T-cell (primary cell): ENCODE results near the gene CTNNA1. TPM values are rescaled to one million over a fixed set of nuclear protein-coding genes. Genes with fewer than 3 reads are reported as not detected.
A peak's percentile ranks its signal among the peaks of the same experiment; 100 is the strongest.

Experiments used
- ATAC-seq, 4 experiments: fragments of 200-7000 bp in 3 of 4; fragments of 150-1000 bp in 1 of 4; cut with Tn5 transposase; replicated peaks in 1 of 4; 1 replicate in 3 of 4; 2 replicates in 1 of 4; pipeline ENCODE4 v1.10.0; 2021; ENCODE audit warnings: moderate library complexity in 3 of 4, mild to moderate bottlenecking in 2 of 4, moderate number of reproducible peaks in 1 of 4
- CTCF ChIA-PET, 2 donors: fragments of 300-600 bp; sonication (Branson Sonifier 250); formaldehyde crosslinking; loops; one replicate each; lab custom pipeline; 2022; ENCODE audit warnings: antibody characterized with exemption in 2 of 2; lab: Charles Lee
- POLR2A ChIA-PET, 2 donors: fragments of 300-600 bp; sonication (Branson Sonifier 250); formaldehyde crosslinking; loops; one replicate each; lab custom pipeline; 2022; ENCODE audit warnings: antibody characterized with exemption in 2 of 2; lab: Charles Lee
- DNase-seq, 35 experiments: peaks; one replicate each; pipeline versions ENCODE4 v3.0.0 to v3.0.0-alpha.2; 2013 to 2023
- H3K27ac ChIP-seq: one replicate; pipeline ENCODE4 v1.5.1; 2013; ENCODE audit warnings: low read length
- H3K27me3 ChIP-seq, 2 experiments: replicated peaks in 1 of 2; 1 replicate in 1 of 2; 2 replicates in 1 of 2; pipeline versions ENCODE4 v1.6.1 to v1.7.0; 2013; ENCODE audit warnings: low read length in 1 of 2, mixed read lengths in 1 of 2; ENCODE audit not compliant: control insufficient read depth in 2 of 2, insufficient read depth in 2 of 2; ENCODE audit errors: extremely low read depth in 1 of 2
- H3K36me3 ChIP-seq, 2 donors: 1 replicate in 1 of 2; 2 replicates in 1 of 2; pipeline versions ENCODE4 v1.6.1 to v1.7.0; 2013; ENCODE audit warnings: low read length in 1 of 2; ENCODE audit not compliant: control insufficient read depth in 2 of 2, insufficient read depth in 1 of 2; ENCODE audit errors: extremely low read depth in 1 of 2
- H3K4me1 ChIP-seq, 2 experiments: 1 replicate in 1 of 2; 2 replicates in 1 of 2; pipeline versions ENCODE4 v1.6.1 to v1.7.0; 2013; ENCODE audit warnings: low read length in 2 of 2, mixed read lengths in 1 of 2; ENCODE audit not compliant: insufficient read depth in 2 of 2, control insufficient read depth in 1 of 2; ENCODE audit errors: extremely low read depth in 1 of 2
- H3K4me3 ChIP-seq, 2 donors: 1 replicate in 1 of 2; 2 replicates in 1 of 2; pipeline versions ENCODE4 v1.5.1 to v1.7.0; 2013; ENCODE audit warnings: mild to moderate bottlenecking in 2 of 2, low read length in 1 of 2, moderate library complexity in 1 of 2; ENCODE audit not compliant: control insufficient read depth in 1 of 2; ENCODE audit errors: extremely low read depth in 1 of 2
- H3K9me3 ChIP-seq: 2 replicates; pipeline ENCODE4 v1.7.0; 2013
- H3K27ac Mint-ChIP-seq, 2 donors: one replicate each; pipeline ENCODE4 v1.8.0; 2020 to 2021; ENCODE audit warnings: mild to moderate bottlenecking in 2 of 2, mixed read lengths in 2 of 2
- H3K27me3 Mint-ChIP-seq, 2 donors: one replicate each; pipeline ENCODE4 v1.8.0; 2021 to 2022; ENCODE audit warnings: mixed read lengths in 2 of 2
- H3K36me3 Mint-ChIP-seq: one replicate; pipeline ENCODE4 v1.8.0; 2021; ENCODE audit warnings: mixed read lengths
- H3K4me1 Mint-ChIP-seq, 3 donors: one replicate each; pipeline ENCODE4 v1.8.0; 2020 to 2022; ENCODE audit warnings: mixed read lengths in 3 of 3, mild to moderate bottlenecking in 1 of 3
- H3K4me3 Mint-ChIP-seq, 3 donors: one replicate each; pipeline ENCODE4 v1.8.0; 2020 to 2022; ENCODE audit warnings: mild to moderate bottlenecking in 3 of 3, mixed read lengths in 3 of 3, moderate library complexity in 3 of 3
- H3K9me3 Mint-ChIP-seq, 3 donors: one replicate each; pipeline ENCODE4 v1.8.0; 2020 to 2022; ENCODE audit warnings: mixed read lengths in 3 of 3
- WGBS: methylation state at CpG from one replicate; pipeline ENCODE4 v1.1.5; 2013; ENCODE audit warnings: missing lambda C conversion rate; ENCODE audit not compliant: insufficient coverage; 5-methylcytosine and 5-hydroxymethylcytosine counted together
- total RNA-seq, 35 experiments: library from RNA in 6 of 35; stranded (reverse) in 6 of 35; fragments of 120-200 nt in 1 of 35; gene quantifications; one replicate each; pipeline versions ENCODE4 v1.2.1 to v1.2.4 and lab custom pipeline; 2013 to 2026

CTNNA1 gene
- total RNA-seq, 5 donors from 2014 or later (not counting 1 experiment from before 2014, with no cell fraction given): 13.5 to 33.3 (median 18.5) TPM

GRCh38 chr5:138815529-138815928 lies 62.3 kb downstream of the CTNNA1 start:
- H3K4me3 Mint-ChIP-seq: no peak overlapping the region
- no peak for DNase-seq
- WGBS: no CpG with 5 or more reads among the region's 5 CpGs

GRCh38 chr5:138817241-138817640 lies 64.0 kb downstream of the CTNNA1 start:
- H3K4me3 ChIP-seq: no peak overlapping the region
- POLR2A ChIA-PET: no interaction called here
- H3K4me1 ChIP-seq: no peaks in the 10 kb centered on the region
- H3K4me1 Mint-ChIP-seq: no peaks in the 10 kb centered on the region
- ATAC-seq (no peak), DNase-seq (no peak)
- H3K36me3 Mint-ChIP-seq: peaks cover 19% of the 10 kb centered on the region
- H3K27ac Mint-ChIP-seq: no peak overlapping the region
- WGBS: no CpG with 5 or more reads among the region's 1 CpG
- H3K9me3 Mint-ChIP-seq: no peaks in the 10 kb centered on the region
- peaks cover 3 to 8% of the 10 kb centered on the region in 2 donors for H3K27me3 Mint-ChIP-seq
- H3K27me3 ChIP-seq: peaks cover 0 to 7% of the 10 kb centered on the region in 2 experiments
- no peak overlapping the region for H3K4me3 Mint-ChIP-seq
- no peaks in the 10 kb centered on the region for H3K9me3 ChIP-seq
- CTCF ChIA-PET: no interaction called here
- no peak overlapping the region for H3K27ac ChIP-seq
- H3K36me3 ChIP-seq: no peaks in the 10 kb centered on the region

More at GRCh38 chr5:138815529-138815928, 62.3 kb downstream of the CTNNA1 start:
- no peak overlapping the region for H3K4me3 ChIP-seq
- no peaks in the 10 kb centered on the region for H3K4me1 Mint-ChIP-seq
- H3K27ac ChIP-seq: no peak overlapping the region
- CTCF ChIA-PET: no interaction called here
- no peaks in the 10 kb centered on the region for H3K9me3 ChIP-seq
- H3K4me1 ChIP-seq: no peaks in the 10 kb centered on the region
- H3K36me3 Mint-ChIP-seq: peaks cover 19% of the 10 kb centered on the region
- POLR2A ChIA-PET: no interaction called here
- no peaks in the 10 kb centered on the region for H3K36me3 ChIP-seq
- H3K27me3 Mint-ChIP-seq: peaks cover 0 to 3% of the 10 kb centered on the region in 2 donors
- ATAC-seq: no peak
- H3K27me3 ChIP-seq: peaks cover 0 to 7% of the 10 kb centered on the region in 2 experiments
- H3K27ac Mint-ChIP-seq: no peak overlapping the region
- no peaks in the 10 kb centered on the region for H3K9me3 Mint-ChIP-seq

- 96% methylated on average over 3 of the region's 4 CpGs for WGBS
- Histone ChIP-seq H3K4me1 (no peaks in the 10 kb centered on the region), H3K4me3 (no peak overlapping the region), H3K9me3 (no peaks in the 10 kb centered on the region), H3K27ac (no peak overlapping the region), H3K36me3 (no peaks in the 10 kb centered on the region), H3K27me3 (peaks cover 0 to 7% of the 10 kb centered on the region in 2 experiments)
- Mint-ChIP-seq H3K27me3 (peaks cover 4 to 8% of the 10 kb centered on the region in 2 donors), H3K27ac (no peak overlapping the region), H3K4me1 (no peaks in the 10 kb centered on the region), H3K9me3 (no peaks in the 10 kb centered on the region), H3K4me3 (no peak overlapping the region), H3K36me3 (peaks cover 8% of the 10 kb centered on the region)
- ChIA-PET CTCF (no interaction called here), POLR2A (no interaction called here)
- no peak for DNase-seq
- no peak for ATAC-seq
These were observed 65.9 kb downstream of the CTNNA1 start for GRCh38 chr5:138819081-138819480.

- Histone ChIP-seq H3K27ac (no peak overlapping the region), H3K9me3 (no peaks in the 10 kb centered on the region), H3K4me3 (no peak overlapping the region), H3K36me3 (no peaks in the 10 kb centered on the region), H3K27me3 (peaks cover 0 to 7% of the 10 kb centered on the region in 2 experiments), H3K4me1 (no peaks in the 10 kb centered on the region)
- CTCF ChIA-PET: no interaction called here
- H3K27me3 Mint-ChIP-seq: peaks cover 4 to 8% of the 10 kb centered on the region in 2 donors
- H3K27ac Mint-ChIP-seq: no peak overlapping the region
- no peaks in the 10 kb centered on the region for H3K9me3 Mint-ChIP-seq
- H3K4me1 Mint-ChIP-seq: no peaks in the 10 kb centered on the region
- no peak for DNase-seq
- WGBS: 100% methylated on average over 1 of the region's 3 CpGs
- no peak for ATAC-seq
- POLR2A ChIA-PET: no interaction called here
- no peak overlapping the region for H3K4me3 Mint-ChIP-seq
- no peaks in the 10 kb centered on the region for H3K36me3 Mint-ChIP-seq
These were observed 67.5 kb downstream of the CTNNA1 start for GRCh38 chr5:138820695-138821094.

- no peak overlapping the region for H3K27ac Mint-ChIP-seq
- Histone ChIP-seq H3K4me3 (no peak overlapping the region), H3K36me3 (no peaks in the 10 kb centered on the region), H3K4me1 (no peaks in the 10 kb centered on the region), H3K9me3 (no peaks in the 10 kb centered on the region), H3K27ac (no peak overlapping the region), H3K27me3 (no peaks in the 10 kb centered on the region)
- DNase-seq (no peak), ATAC-seq (no peak)
- ChIA-PET CTCF (interaction anchor here (0.8 to 1.7 kb wide), 6 partner anchors 8 to 438 kb away, joined by 3 to 6 read pairs (median 4); no protein-coding TSS in a partner anchor), POLR2A (no interaction called here)
- no peaks in the 10 kb centered on the region for H3K4me1 Mint-ChIP-seq
- 100% methylated on average over 2 of the region's 7 CpGs for WGBS
- peaks cover 18% of the 10 kb centered on the region for H3K36me3 Mint-ChIP-seq
- no peak overlapping the region for H3K4me3 Mint-ChIP-seq
- H3K9me3 Mint-ChIP-seq: no peaks in the 10 kb centered on the region
- peaks cover 2 to 8% of the 10 kb centered on the region in 2 donors for H3K27me3 Mint-ChIP-seq
These were observed 71.3 kb downstream of the CTNNA1 start for GRCh38 chr5:138824516-138824915.

- Mint-ChIP-seq H3K27ac (no peak overlapping the region), H3K4me1 (no peaks in the 10 kb centered on the region), H3K4me3 (no peak overlapping the region), H3K36me3 (peaks cover 18% of the 10 kb centered on the region), H3K27me3 (peaks cover 2 to 8% of the 10 kb centered on the region in 2 donors), H3K9me3 (no peaks in the 10 kb centered on the region)
- H3K27ac ChIP-seq: no peak overlapping the region
- H3K27me3 ChIP-seq: no peaks in the 10 kb centered on the region
- ATAC-seq: no peak
- POLR2A ChIA-PET: interaction anchor here (0.6 kb wide), 2 partner anchors 21 to 127 kb away, joined by 8 to 14 read pairs; no protein-coding TSS in a partner anchor
- CTCF ChIA-PET: interaction anchor here (0.6 to 1.7 kb wide), 10 partner anchors 8 to 438 kb away, joined by 3 to 8 read pairs (median 4); no protein-coding TSS in a partner anchor
- no peaks in the 10 kb centered on the region for H3K4me1 ChIP-seq
- H3K4me3 ChIP-seq: no peak overlapping the region
- H3K36me3 ChIP-seq: no peaks in the 10 kb centered on the region
- no peaks in the 10 kb centered on the region for H3K9me3 ChIP-seq
- WGBS: no CpG with 5 or more reads among the region's 5 CpGs
- DNase-seq: peak in 1 of 35 experiments; percentile 31
These were observed 72.0 kb downstream of the CTNNA1 start for GRCh38 chr5:138824924-138825863.
